A549 (cell line): ENCODE results near the gene CTR9.

Experiments used
- CEBPB ChIP-seq, 2 experiments: fragments of >200 bp in 1 of 2; sonication (Bioruptor Twin) in 1 of 2; formaldehyde crosslinking in 1 of 2; IDR thresholded peaks; 2 replicates each; pipeline ENCODE4 v1.6.1; 2012 to 2016
- EHMT2 ChIP-seq: fragments of 200-600 bp; sonication (generic); IDR thresholded peaks from 2 replicates; pipeline ENCODE4 v1.6.1; 2016; ENCODE audit warnings: antibody characterized with exemption, low read depth, mild to moderate bottlenecking, moderate library complexity
- EP300 ChIP-seq, 2 experiments: fragments of >200 bp; sonication (Bioruptor Twin); formaldehyde crosslinking; IDR thresholded peaks; 2 replicates in 1 of 2; 3 replicates in 1 of 2; pipeline ENCODE4 v1.6.1; 2016 to 2017
- ESRRA ChIP-seq: fragments of 150-350 bp; IDR thresholded peaks from 2 replicates; pipeline ENCODE4 v1.6.1; 2014; ENCODE audit warnings: mild to moderate bottlenecking, low read length, borderline replicate concordance
- HEYL ChIP-seq: fragments of 250-450 bp; sonication (Bioruptor Pico); IDR thresholded peaks from 2 replicates; pipeline ENCODE4 v1.8.0; 2021; ENCODE audit warnings: mild to moderate bottlenecking, moderate library complexity
- HOXB5 ChIP-seq: fragments of 250-450 bp; sonication (Bioruptor Pico); IDR thresholded peaks from 2 replicates; pipeline ENCODE4 v1.5.0; 2020; ENCODE audit warnings: mild to moderate bottlenecking, moderate library complexity
- KDM1A ChIP-seq: fragments of 200-600 bp; sonication (generic); IDR thresholded peaks from 2 replicates; pipeline ENCODE4 v1.6.1; 2016; ENCODE audit warnings: low read depth, mild to moderate bottlenecking
- MAFK ChIP-seq: fragments of 450-650 bp; IDR thresholded peaks from 2 replicates; pipeline ENCODE4 v1.6.1; 2014; ENCODE audit not compliant: partially characterized antibody
- MAZ ChIP-seq: fragments of 150-350 bp; IDR thresholded peaks from 2 replicates; pipeline ENCODE4 v1.6.1; 2014; ENCODE audit warnings: antibody characterized with exemption, low read depth, low read length, borderline replicate concordance
- TFCP2L1 ChIP-seq: fragments of 250-450 bp; sonication (Bioruptor Pico); IDR thresholded peaks from 2 replicates; pipeline ENCODE4 v1.5.0; 2021; ENCODE audit warnings: mild to moderate bottlenecking
- TF ChIP-seq, protein P1 (sequence below): fragments of 200-600 bp; sonication (generic); IDR thresholded peaks from 2 replicates; pipeline ENCODE4 v1.6.1; 2016; ENCODE audit warnings: antibody characterized with exemption, mild to moderate bottlenecking, moderate library complexity
- TF ChIP-seq, protein P2 (sequence below): fragments of >200 bp; sonication (Bioruptor Twin); formaldehyde crosslinking; IDR thresholded peaks from 3 replicates; pipeline ENCODE4 v1.5.1; 2016

DNA sequence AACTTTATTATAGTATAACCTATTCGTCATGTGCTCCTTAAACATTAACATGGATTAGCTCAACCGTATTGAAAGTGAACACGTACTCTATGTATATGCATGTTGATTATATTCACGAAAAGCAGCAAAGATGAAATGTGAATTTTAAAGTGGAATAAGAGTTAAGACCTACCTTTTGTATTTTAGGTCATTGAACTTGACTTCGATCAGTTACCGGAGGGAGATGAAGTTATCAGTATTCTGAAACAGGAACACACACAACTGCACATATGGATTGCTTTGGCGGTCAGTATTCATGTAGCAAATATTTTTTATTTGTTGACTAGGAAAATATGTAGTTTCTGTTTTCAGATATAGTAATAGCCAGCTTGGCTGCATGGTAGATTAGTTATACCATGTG lies 1.4 kb downstream of the CTR9 start:
- TF ChIP-seq EHMT2 = no peak
- TF ChIP-seq, protein P1, sequence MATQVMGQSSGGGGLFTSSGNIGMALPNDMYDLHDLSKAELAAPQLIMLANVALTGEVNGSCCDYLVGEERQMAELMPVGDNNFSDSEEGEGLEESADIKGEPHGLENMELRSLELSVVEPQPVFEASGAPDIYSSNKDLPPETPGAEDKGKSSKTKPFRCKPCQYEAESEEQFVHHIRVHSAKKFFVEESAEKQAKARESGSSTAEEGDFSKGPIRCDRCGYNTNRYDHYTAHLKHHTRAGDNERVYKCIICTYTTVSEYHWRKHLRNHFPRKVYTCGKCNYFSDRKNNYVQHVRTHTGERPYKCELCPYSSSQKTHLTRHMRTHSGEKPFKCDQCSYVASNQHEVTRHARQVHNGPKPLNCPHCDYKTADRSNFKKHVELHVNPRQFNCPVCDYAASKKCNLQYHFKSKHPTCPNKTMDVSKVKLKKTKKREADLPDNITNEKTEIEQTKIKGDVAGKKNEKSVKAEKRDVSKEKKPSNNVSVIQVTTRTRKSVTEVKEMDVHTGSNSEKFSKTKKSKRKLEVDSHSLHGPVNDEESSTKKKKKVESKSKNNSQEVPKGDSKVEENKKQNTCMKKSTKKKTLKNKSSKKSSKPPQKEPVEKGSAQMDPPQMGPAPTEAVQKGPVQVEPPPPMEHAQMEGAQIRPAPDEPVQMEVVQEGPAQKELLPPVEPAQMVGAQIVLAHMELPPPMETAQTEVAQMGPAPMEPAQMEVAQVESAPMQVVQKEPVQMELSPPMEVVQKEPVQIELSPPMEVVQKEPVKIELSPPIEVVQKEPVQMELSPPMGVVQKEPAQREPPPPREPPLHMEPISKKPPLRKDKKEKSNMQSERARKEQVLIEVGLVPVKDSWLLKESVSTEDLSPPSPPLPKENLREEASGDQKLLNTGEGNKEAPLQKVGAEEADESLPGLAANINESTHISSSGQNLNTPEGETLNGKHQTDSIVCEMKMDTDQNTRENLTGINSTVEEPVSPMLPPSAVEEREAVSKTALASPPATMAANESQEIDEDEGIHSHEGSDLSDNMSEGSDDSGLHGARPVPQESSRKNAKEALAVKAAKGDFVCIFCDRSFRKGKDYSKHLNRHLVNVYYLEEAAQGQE = no peak
- no peak for TF ChIP-seq HOXB5 (CRISPR knock-in tag)
- no peak for TF ChIP-seq CEBPB (IDR thresholded peaks at IDR 0.05)
- TF ChIP-seq MAFK = no peak
- TF ChIP-seq ESRRA = no peak
- no peak for TF ChIP-seq MAZ
- no peak for TF ChIP-seq HEYL (CRISPR knock-in tag)
- TF ChIP-seq KDM1A = no peak
- TF ChIP-seq EP300 (IDR thresholded peaks at IDR 0.05) = no peak
- TF ChIP-seq, protein P2, sequence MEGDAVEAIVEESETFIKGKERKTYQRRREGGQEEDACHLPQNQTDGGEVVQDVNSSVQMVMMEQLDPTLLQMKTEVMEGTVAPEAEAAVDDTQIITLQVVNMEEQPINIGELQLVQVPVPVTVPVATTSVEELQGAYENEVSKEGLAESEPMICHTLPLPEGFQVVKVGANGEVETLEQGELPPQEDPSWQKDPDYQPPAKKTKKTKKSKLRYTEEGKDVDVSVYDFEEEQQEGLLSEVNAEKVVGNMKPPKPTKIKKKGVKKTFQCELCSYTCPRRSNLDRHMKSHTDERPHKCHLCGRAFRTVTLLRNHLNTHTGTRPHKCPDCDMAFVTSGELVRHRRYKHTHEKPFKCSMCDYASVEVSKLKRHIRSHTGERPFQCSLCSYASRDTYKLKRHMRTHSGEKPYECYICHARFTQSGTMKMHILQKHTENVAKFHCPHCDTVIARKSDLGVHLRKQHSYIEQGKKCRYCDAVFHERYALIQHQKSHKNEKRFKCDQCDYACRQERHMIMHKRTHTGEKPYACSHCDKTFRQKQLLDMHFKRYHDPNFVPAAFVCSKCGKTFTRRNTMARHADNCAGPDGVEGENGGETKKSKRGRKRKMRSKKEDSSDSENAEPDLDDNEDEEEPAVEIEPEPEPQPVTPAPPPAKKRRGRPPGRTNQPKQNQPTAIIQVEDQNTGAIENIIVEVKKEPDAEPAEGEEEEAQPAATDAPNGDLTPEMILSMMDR = no peak
- TF ChIP-seq TFCP2L1 (CRISPR knock-in tag) = no peak
